SK-N-MC (cell line): ENCODE results near the gene THOC6.
"Not testable (repeated sequence)": the region's sequence is repeated elsewhere in the genome, so short reads cannot be mapped to it uniquely, and the experiment has no call there.

Experiments
- EZH2 ChIP-seq: fragments of 200-600 bp; sonication (generic); IDR thresholded peaks from one replicate; pipeline ENCODE4 v1.6.1; 2017; ENCODE audit warnings: antibody characterized with exemption
- FOXP2 ChIP-seq: optimal IDR thresholded peaks from 2 replicates; pipeline ENCODE3; 2011; ENCODE audit warnings: mild to moderate bottlenecking, moderate library complexity; ENCODE audit not compliant: insufficient read depth; ENCODE audit errors: extremely low read length, control extremely low read depth
- POLR2AphosphoS5 ChIP-seq: IDR thresholded peaks from 2 replicates; pipeline ENCODE4 v1.6.1; 2012; ENCODE audit warnings: mild to moderate bottlenecking, low read depth, low read length, borderline replicate concordance

DNA sequence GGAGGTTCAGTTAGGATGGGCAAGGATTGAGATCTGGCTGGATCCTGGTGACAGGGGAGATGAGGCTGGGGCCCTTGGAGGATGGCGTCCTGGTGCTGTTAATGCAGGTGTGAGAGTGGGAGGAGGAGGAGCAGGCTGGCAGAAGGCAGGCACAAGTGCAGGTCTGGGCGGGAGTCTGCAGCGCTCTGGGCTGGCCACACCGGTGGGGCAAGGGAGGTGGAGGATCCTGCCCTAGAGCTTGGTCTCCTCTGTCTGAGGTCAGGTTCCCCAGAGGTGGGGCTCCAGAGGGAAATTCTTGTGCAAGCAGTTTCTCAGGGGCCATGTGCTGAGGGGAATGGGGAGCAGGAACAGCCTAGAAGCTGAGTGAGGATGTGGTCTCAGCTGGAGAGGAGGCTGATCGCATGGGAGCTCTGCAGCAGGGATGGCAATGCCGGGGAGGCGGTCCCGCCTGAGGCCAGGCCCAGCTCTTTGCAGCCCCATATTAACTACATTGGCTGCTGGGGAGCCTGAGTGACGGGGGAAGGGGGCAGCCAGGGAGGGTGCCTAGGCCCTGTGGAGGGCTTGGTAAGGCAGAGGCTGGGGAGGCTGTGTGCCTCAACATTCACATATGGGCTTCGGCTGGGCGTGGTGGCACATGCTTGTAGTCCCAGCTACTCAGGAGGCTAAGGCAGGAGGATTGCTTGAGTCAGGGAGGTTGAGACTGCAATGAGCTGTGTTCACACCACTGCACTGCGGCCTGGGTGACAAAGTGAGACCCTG is 28.9 kb downstream of the THOC6 start:
- not testable (repeated sequence) for TF ChIP-seq EZH2, POLR2AphosphoS5, FOXP2
